CD14-positive monocyte (primary cell): Measurements from ENCODE around the gene RHOXF2. TPM values are rescaled to one million over a fixed set of nuclear protein-coding genes. Genes with fewer than 3 reads are reported as not detected.

ENCODE experiments used
- DNase-seq, 3 donors: peaks; one replicate each; pipeline ENCODE4 v3.0.0-alpha.2; 2011 to 2022
- H2AFZ ChIP-seq: 2 replicates; pipeline ENCODE4 v1.6.0; 2012; ENCODE audit warnings: mild to moderate bottlenecking, low read depth, low read length, inconsistent platforms; ENCODE audit not compliant: insufficient read depth, poor library complexity, severe bottlenecking
- H3K27ac ChIP-seq, 2 donors: 1 replicate in 1 of 2; 2 replicates in 1 of 2; pipeline ENCODE4 v1.5.1; 2012 to 2013; ENCODE audit warnings: low read length in 2 of 2, control low read depth in 1 of 2, inconsistent platforms in 1 of 2, low read depth in 1 of 2, mild to moderate bottlenecking in 1 of 2
- H3K27me3 ChIP-seq, 2 donors: one replicate each; pipeline versions ENCODE4 v1.6.0 to v1.6.1; 2011 to 2013; ENCODE audit warnings: low read length in 2 of 2; ENCODE audit not compliant: control insufficient read depth in 2 of 2, insufficient read depth in 2 of 2
- H3K36me3 ChIP-seq, 2 donors: replicated peaks in 1 of 2; 1 replicate in 1 of 2; 2 replicates in 1 of 2; pipeline versions ENCODE4 v1.5.1 to v1.6.1; 2012 to 2013; ENCODE audit warnings: low read length in 2 of 2, control low read depth in 1 of 2, inconsistent platforms in 1 of 2, mild to moderate bottlenecking in 1 of 2; ENCODE audit not compliant: insufficient read depth in 2 of 2, control insufficient read depth in 1 of 2
- H3K4me1 ChIP-seq, 2 donors: 1 replicate in 1 of 2; 2 replicates in 1 of 2; pipeline versions ENCODE4 v1.5.1 to v1.6.1; 2012 to 2013; ENCODE audit warnings: low read length in 2 of 2, control low read depth in 1 of 2, inconsistent platforms in 1 of 2, mild to moderate bottlenecking in 1 of 2, moderate library complexity in 1 of 2; ENCODE audit not compliant: insufficient read depth in 2 of 2, control insufficient read depth in 1 of 2
- H3K4me2 ChIP-seq: replicated peaks from 2 replicates; pipeline ENCODE3; 2012; ENCODE audit warnings: low read length, moderate library complexity, mild to moderate bottlenecking; ENCODE audit not compliant: poor library complexity, severe bottlenecking; ENCODE audit errors: extremely low read depth
- H3K4me3 ChIP-seq, 3 experiments: fragments of 200-600 bp in 1 of 3; sonication (generic) in 1 of 3; replicated peaks in 1 of 3; 1 replicate in 2 of 3; 2 replicates in 1 of 3; pipeline ENCODE4 v1.5.1; 2011 to 2013; ENCODE audit warnings: low read length in 3 of 3, mild to moderate bottlenecking in 3 of 3, control low read depth in 2 of 3, low read depth in 2 of 3, inconsistent platforms in 1 of 3, moderate library complexity in 1 of 3
- H3K79me2 ChIP-seq: 2 replicates; pipeline ENCODE4 v1.6.0; 2012; ENCODE audit warnings: mild to moderate bottlenecking, control low read depth, inconsistent platforms, low read length, moderate library complexity; ENCODE audit not compliant: insufficient read depth
- H3K9ac ChIP-seq: 2 replicates; pipeline ENCODE4 v1.6.0; 2017; ENCODE audit warnings: low read length, mild to moderate bottlenecking; ENCODE audit not compliant: insufficient read depth, poor library complexity, severe bottlenecking
- H3K9me3 ChIP-seq, 2 donors: replicated peaks in 1 of 2; 1 replicate in 1 of 2; 2 replicates in 1 of 2; pipeline versions ENCODE4 v1.5.1 to v1.6.1; 2012 to 2013; ENCODE audit warnings: low read length in 2 of 2, control low read depth in 1 of 2; ENCODE audit not compliant: control insufficient read depth in 1 of 2, insufficient read depth in 1 of 2
- H4K20me1 ChIP-seq: 2 replicates; pipeline ENCODE4 v1.6.0; 2012; ENCODE audit warnings: mild to moderate bottlenecking, low read length, control low read depth, moderate library complexity; ENCODE audit not compliant: insufficient read depth
- H3K27ac Mint-ChIP-seq, 7 donors: one replicate each; pipeline ENCODE4 v1.8.0; 2020; ENCODE audit warnings: mild to moderate bottlenecking in 7 of 7, mixed read lengths in 7 of 7, moderate library complexity in 6 of 7, inconsistent platforms in 2 of 7
- H3K27me3 Mint-ChIP-seq, 3 donors: one replicate each; pipeline ENCODE4 v1.8.0; 2021 to 2022; ENCODE audit warnings: low read depth in 3 of 3, mild to moderate bottlenecking in 3 of 3, mixed read lengths in 3 of 3, moderate library complexity in 3 of 3, inconsistent platforms in 1 of 3
- H3K36me3 Mint-ChIP-seq, 2 donors: one replicate each; pipeline ENCODE4 v1.8.0; 2020; ENCODE audit warnings: mixed read lengths in 2 of 2, inconsistent platforms in 1 of 2, mild to moderate bottlenecking in 1 of 2
- H3K4me1 Mint-ChIP-seq: one replicate; pipeline ENCODE4 v1.8.0; 2020; ENCODE audit warnings: mild to moderate bottlenecking, mixed read lengths
- H3K4me3 Mint-ChIP-seq, 2 donors: one replicate each; pipeline ENCODE4 v1.8.0; 2020; ENCODE audit warnings: mild to moderate bottlenecking in 2 of 2, mixed read lengths in 2 of 2, moderate library complexity in 1 of 2
- H3K9me3 Mint-ChIP-seq, 7 donors: one replicate each; pipeline ENCODE4 v1.8.0; 2020 to 2022; ENCODE audit warnings: mixed read lengths in 7 of 7, mild to moderate bottlenecking in 6 of 7, moderate library complexity in 6 of 7, inconsistent platforms in 2 of 7
- WGBS: methylation state at CpG from one replicate; pipeline ENCODE4 v1.1.5; 2013; ENCODE audit warnings: missing lambda C conversion rate; ENCODE audit not compliant: insufficient coverage; 5-methylcytosine and 5-hydroxymethylcytosine counted together
- intact Hi-C, 2 donors: fragments of 100-400 bp; cut with micrococcal nuclease; formaldehyde crosslinking; loops; one replicate each; pipeline versions ENCODE4 v1.15.0 to v1.15.1; 2023
- polyA plus RNA-seq, 3 donors: library from polyadenylated mRNA; depleted of rRNA in 1 of 3; unstranded in 2 of 3; stranded (reverse) in 1 of 3; fragments of 300-500 nt in 2 of 3; fragments of >200 nt in 1 of 3; fragmentation: Illumina TruSeq in 2 of 3; gene quantifications; 1 replicate in 2 of 3; 2 replicates in 1 of 3; pipeline ENCODE4 v1.2.3, GENCODE V29; 2012 to 2021
- TF ChIP-seq, protein P1 (sequence below): fragments of 200-600 bp; IDR thresholded peaks from one replicate; pipeline ENCODE4 v1.8.0; 2022; ENCODE audit warnings: antibody characterized with exemption, mild to moderate bottlenecking

RHOXF2 gene
- polyA plus RNA-seq, 3 donors: not detected

- Mint-ChIP-seq H3K4me1 (peaks cover 5% of the 10 kb centered on the region), H3K36me3 (peaks cover 2 to 5% of the 10 kb centered on the region in 2 donors), H3K27ac (no peak overlapping the region), H3K27me3 (peaks cover 0 to 2% (median 0%) of the 10 kb centered on the region in 3 donors), H3K4me3 (no peak overlapping the region), H3K9me3 (no peaks in the 10 kb centered on the region)
- H3K4me1 ChIP-seq: no peaks in the 10 kb centered on the region
- no peaks in the 10 kb centered on the region for H3K79me2 ChIP-seq
- H3K9me3 ChIP-seq: no peaks in the 10 kb centered on the region
- H3K4me3 ChIP-seq: no peak overlapping the region
- WGBS: 93% methylated on average over 3 of the region's 8 CpGs
- no peaks in the 10 kb centered on the region for H4K20me1 ChIP-seq
- no peak overlapping the region for H3K4me2 ChIP-seq
- H2AFZ ChIP-seq: no peak overlapping the region
- H3K9ac ChIP-seq: no peak overlapping the region
- intact Hi-C loops: no loop called here
- TF ChIP-seq, protein P1, sequence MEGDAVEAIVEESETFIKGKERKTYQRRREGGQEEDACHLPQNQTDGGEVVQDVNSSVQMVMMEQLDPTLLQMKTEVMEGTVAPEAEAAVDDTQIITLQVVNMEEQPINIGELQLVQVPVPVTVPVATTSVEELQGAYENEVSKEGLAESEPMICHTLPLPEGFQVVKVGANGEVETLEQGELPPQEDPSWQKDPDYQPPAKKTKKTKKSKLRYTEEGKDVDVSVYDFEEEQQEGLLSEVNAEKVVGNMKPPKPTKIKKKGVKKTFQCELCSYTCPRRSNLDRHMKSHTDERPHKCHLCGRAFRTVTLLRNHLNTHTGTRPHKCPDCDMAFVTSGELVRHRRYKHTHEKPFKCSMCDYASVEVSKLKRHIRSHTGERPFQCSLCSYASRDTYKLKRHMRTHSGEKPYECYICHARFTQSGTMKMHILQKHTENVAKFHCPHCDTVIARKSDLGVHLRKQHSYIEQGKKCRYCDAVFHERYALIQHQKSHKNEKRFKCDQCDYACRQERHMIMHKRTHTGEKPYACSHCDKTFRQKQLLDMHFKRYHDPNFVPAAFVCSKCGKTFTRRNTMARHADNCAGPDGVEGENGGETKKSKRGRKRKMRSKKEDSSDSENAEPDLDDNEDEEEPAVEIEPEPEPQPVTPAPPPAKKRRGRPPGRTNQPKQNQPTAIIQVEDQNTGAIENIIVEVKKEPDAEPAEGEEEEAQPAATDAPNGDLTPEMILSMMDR: no peak
- H3K36me3 ChIP-seq: no peaks in the 10 kb centered on the region
- no peak for DNase-seq
- H3K27ac ChIP-seq: no peak overlapping the region
- H3K27me3 ChIP-seq: no peaks in the 10 kb centered on the region
Observed at GRCh38 chrX:120207009-120207605, 48.7 kb downstream of the RHOXF2 start.

- no peaks in the 10 kb centered on the region for H4K20me1 ChIP-seq
- H3K4me2 ChIP-seq: no peak overlapping the region
- H3K9ac ChIP-seq: no peak overlapping the region
- no peaks in the 10 kb centered on the region for H3K79me2 ChIP-seq
- TF ChIP-seq, protein P1: peak; percentile 68
- intact Hi-C loops: no loop called here
- H3K4me1 ChIP-seq: no peaks in the 10 kb centered on the region
- no peak overlapping the region for H3K4me3 Mint-ChIP-seq
- no peaks in the 10 kb centered on the region for H3K36me3 ChIP-seq
- no peak overlapping the region for H3K27ac Mint-ChIP-seq
- no peaks in the 10 kb centered on the region for H3K9me3 ChIP-seq
- no peak overlapping the region for H3K27ac ChIP-seq
- peaks cover 0 to 2% of the 10 kb centered on the region in 2 donors for H3K27me3 ChIP-seq
- H3K4me3 ChIP-seq: no peak overlapping the region
- peaks cover 0 to 9% (median 0%) of the 10 kb centered on the region in 3 donors for H3K27me3 Mint-ChIP-seq
- DNase-seq: peak; percentile 29 to 54 (median 43)
- H3K9me3 Mint-ChIP-seq: no peaks in the 10 kb centered on the region
- peaks cover under 1 to 2% of the 10 kb centered on the region in 2 donors for H3K36me3 Mint-ChIP-seq
- peaks cover 8% of the 10 kb centered on the region for H3K4me1 Mint-ChIP-seq
- H2AFZ ChIP-seq: no peak overlapping the region
- 0% methylated on average over 4 of the region's 8 CpGs for WGBS
Observed at GRCh38 chrX:120213438-120214265, 55.2 kb downstream of the RHOXF2 start.

Other genes with a start within 250 kb of the RHOXF2 start
- 1 to 10 TPM; 2.0 to 2.9 (median 2.1) TPM for gene NKAP, start 214.9 kb upstream of the RHOXF2 start, polyA plus RNA-seq
- gene RHOXF2B, start 80.9 kb upstream of the RHOXF2 start, polyA plus RNA-seq: under 1 TPM in 1 of 3 donors, not detected in 2; 0.05 TPM
- gene RHOXF1, start 42.7 kb upstream of the RHOXF2 start, polyA plus RNA-seq: under 1 TPM in 1 of 3 donors, not detected in 2; 0.28 TPM
- 10 to 100 TPM in 1 of 3 donors, 1 to 10 TPM in 2; 4.7 to 10.6 (median 8.6) TPM for gene ZBTB33, start 92.2 kb downstream of the RHOXF2 start, polyA plus RNA-seq
- 1 to 10 TPM in 1 of 3 donors, under 1 TPM in 2; 0.10 to 1.2 (median 0.51) TPM for gene TMEM255A, start 152.8 kb downstream of the RHOXF2 start, polyA plus RNA-seq
- under 1 TPM in 1 of 3 donors, not detected in 2; 0.01 TPM for gene ATP1B4, start 203.5 kb downstream of the RHOXF2 start, polyA plus RNA-seq